ENCODE data around the gene CD80. TPM values are rescaled to one million over a fixed set of nuclear protein-coding genes. Genes with fewer than 3 reads are reported as not detected.

Gene CD80
- total and polyA plus RNA-seq, 10 of the 15 experiments (the other 5 are each of a cell fraction or from before 2014, with no cell fraction given): 41.4 to 137 (median 58.1) TPM

- 36% methylated on average over 3 of the region's 3 CpGs for WGBS (ENCODE audit: insufficient coverage, insufficient replicate concordance, low lambda C conversion rate, missing lambda C conversion rate)
- peaks cover 16% of the 10 kb centered on the region for H3K9me3 ChIP-seq (replicated peaks; ENCODE audit: control insufficient read depth, insufficient read depth, low read length)
- in situ Hi-C loops (cut with MboI): no loop called here
- peaks cover 31% of the 10 kb centered on the region for H3K4me1 ChIP-seq (ENCODE audit: control insufficient read depth, insufficient read depth, low read length)
- no TSS peak for BruUV-seq (replicated peaks)
- H3K79me2 ChIP-seq (ENCODE audit: control insufficient read depth, insufficient read depth, low read length): peaks cover 12% of the 10 kb centered on the region
- ChIA-PET POLR2A (interaction anchor here (0.6 to 6.5 kb wide), 6 partner anchors 7 to 30 kb away, joined by 6 to 57 read pairs (median 12); partner anchors contain the start of genes ADPRH, CD80 and PLA1A), CTCF (interaction anchor here (2.3 to 3.1 kb wide), 4 partner anchors 9 to 94 kb away, joined by 6 to 17 read pairs (median 8); partner anchors contain the start of gene CD80), SMC1A (ENCODE audit: uncharacterized antibody, unreplicated experiment) (interaction anchor here (2.5 to 2.7 kb wide), 2 partner anchors 9 to 27 kb away, joined by 15 to 18 read pairs; partner anchors contain the start of gene CD80), RAD21 (ENCODE audit: unreplicated experiment) (interaction anchor here (1.3 to 6.5 kb wide), 4 partner anchors 9 to 94 kb away, joined by 3 to 39 read pairs (median 9); no protein-coding TSS in a partner anchor)
- H3K4me2 ChIP-seq (ENCODE audit: control insufficient read depth, insufficient read depth): no peak overlapping the region
- no peak for FAIRE-seq
- H3K27me3 ChIP-seq (replicated peaks in 1 of 2; ENCODE audit: control insufficient read depth in 2 of 2, insufficient read depth in 2 of 2, low read length in 1 of 2): no peaks in the 10 kb centered on the region
- H2AFZ ChIP-seq (ENCODE audit: control insufficient read depth, low read depth, low read length): no peak overlapping the region
- ATAC-seq: no peak
- no peak overlapping the region for H3K4me3 ChIP-seq
- H3K9ac ChIP-seq (ENCODE audit: control insufficient read depth, insufficient read depth, low read length): no peak overlapping the region
- H4K20me1 ChIP-seq (ENCODE audit: control insufficient read depth, insufficient read depth): no peaks in the 10 kb centered on the region
- intact Hi-C loops (cut with micrococcal nuclease; ENCODE audit: unreplicated experiment): no loop called here
- no peak for DNase-seq (ENCODE audit: low read depth, low spot score)
- no peak overlapping the region for H3K27ac ChIP-seq (ENCODE audit: control insufficient read depth, insufficient read depth)
- peaks cover 0 to 8% of the 10 kb centered on the region in 2 experiments for H3K36me3 ChIP-seq (ENCODE audit: control insufficient read depth in 2 of 2, insufficient read depth in 2 of 2, low read length in 1 of 2)
- no peak for TF ChIP-seq BRCA1 (IDR thresholded peaks at IDR 0.05; ENCODE audit: low read depth, low read length)
- TF ChIP-seq ATF7 (IDR thresholded peaks at IDR 0.05; ENCODE audit: low read depth): no peak
- no peak for TF ChIP-seq CREM (IDR thresholded peaks at IDR 0.05; ENCODE audit: low read depth)
- TF ChIP-seq, protein P1, sequence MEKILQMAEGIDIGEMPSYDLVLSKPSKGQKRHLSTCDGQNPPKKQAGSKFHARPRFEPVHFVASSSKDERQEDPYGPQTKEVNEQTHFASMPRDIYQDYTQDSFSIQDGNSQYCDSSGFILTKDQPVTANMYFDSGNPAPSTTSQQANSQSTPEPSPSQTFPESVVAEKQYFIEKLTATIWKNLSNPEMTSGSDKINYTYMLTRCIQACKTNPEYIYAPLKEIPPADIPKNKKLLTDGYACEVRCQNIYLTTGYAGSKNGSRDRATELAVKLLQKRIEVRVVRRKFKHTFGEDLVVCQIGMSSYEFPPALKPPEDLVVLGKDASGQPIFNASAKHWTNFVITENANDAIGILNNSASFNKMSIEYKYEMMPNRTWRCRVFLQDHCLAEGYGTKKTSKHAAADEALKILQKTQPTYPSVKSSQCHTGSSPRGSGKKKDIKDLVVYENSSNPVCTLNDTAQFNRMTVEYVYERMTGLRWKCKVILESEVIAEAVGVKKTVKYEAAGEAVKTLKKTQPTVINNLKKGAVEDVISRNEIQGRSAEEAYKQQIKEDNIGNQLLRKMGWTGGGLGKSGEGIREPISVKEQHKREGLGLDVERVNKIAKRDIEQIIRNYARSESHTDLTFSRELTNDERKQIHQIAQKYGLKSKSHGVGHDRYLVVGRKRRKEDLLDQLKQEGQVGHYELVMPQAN (conservative IDR thresholded peaks at IDR 0.05): no peak
- TF ChIP-seq, protein P2, sequence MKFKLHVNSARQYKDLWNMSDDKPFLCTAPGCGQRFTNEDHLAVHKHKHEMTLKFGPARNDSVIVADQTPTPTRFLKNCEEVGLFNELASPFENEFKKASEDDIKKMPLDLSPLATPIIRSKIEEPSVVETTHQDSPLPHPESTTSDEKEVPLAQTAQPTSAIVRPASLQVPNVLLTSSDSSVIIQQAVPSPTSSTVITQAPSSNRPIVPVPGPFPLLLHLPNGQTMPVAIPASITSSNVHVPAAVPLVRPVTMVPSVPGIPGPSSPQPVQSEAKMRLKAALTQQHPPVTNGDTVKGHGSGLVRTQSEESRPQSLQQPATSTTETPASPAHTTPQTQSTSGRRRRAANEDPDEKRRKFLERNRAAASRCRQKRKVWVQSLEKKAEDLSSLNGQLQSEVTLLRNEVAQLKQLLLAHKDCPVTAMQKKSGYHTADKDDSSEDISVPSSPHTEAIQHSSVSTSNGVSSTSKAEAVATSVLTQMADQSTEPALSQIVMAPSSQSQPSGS (IDR thresholded peaks at IDR 0.05; ENCODE audit: low read length): no peak
- TF ChIP-seq, protein P3, sequence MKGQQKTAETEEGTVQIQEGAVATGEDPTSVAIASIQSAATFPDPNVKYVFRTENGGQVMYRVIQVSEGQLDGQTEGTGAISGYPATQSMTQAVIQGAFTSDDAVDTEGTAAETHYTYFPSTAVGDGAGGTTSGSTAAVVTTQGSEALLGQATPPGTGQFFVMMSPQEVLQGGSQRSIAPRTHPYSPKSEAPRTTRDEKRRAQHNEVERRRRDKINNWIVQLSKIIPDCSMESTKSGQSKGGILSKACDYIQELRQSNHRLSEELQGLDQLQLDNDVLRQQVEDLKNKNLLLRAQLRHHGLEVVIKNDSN (IDR thresholded peaks at IDR 0.05; ENCODE audit: borderline replicate concordance, extremely low read length, insufficient read depth, low read depth, low read length): no peak
- TF ChIP-seq EED (IDR thresholded peaks at IDR 0.05; ENCODE audit: low read depth): no peak
- TF ChIP-seq SREBF1 (IDR thresholded peaks at IDR 0.05; ENCODE audit: low read length): no peak
Measured at GRCh38 chr3:119586733-119587172, 27.3 kb upstream of the CD80 start.
